Upper lobe of right lung (tissue), 1 donor: Measurements from ENCODE around the gene RAB3B. TPM values are rescaled to one million over a fixed set of nuclear protein-coding genes. Genes with fewer than 3 reads are reported as not detected.

Source experiments
- ATAC-seq: fragments of 200-7000 bp; cut with Tn5 transposase; one replicate; pipeline ENCODE4 v1.9.1; 2020; ENCODE audit warnings: mild to moderate bottlenecking, moderate library complexity
- DNase-seq: peaks from one replicate; pipeline ENCODE4 v3.0.0-alpha.2; 2020
- H3K27ac ChIP-seq: fragments of 200-600 bp; one replicate; pipeline ENCODE4 v1.8.0; 2022
- H3K27me3 ChIP-seq: fragments of 200-600 bp; one replicate; pipeline ENCODE4 v1.8.0; 2022; ENCODE audit warnings: mild to moderate bottlenecking
- H3K36me3 ChIP-seq: fragments of 200-600 bp; one replicate; pipeline ENCODE4 v1.8.0; 2022
- H3K4me1 ChIP-seq: fragments of 200-600 bp; one replicate; pipeline ENCODE4 v1.8.0; 2022
- H3K4me3 ChIP-seq: fragments of 200-600 bp; one replicate; pipeline ENCODE4 v1.8.0; 2022; ENCODE audit warnings: mild to moderate bottlenecking
- H3K9me3 ChIP-seq: fragments of 200-600 bp; one replicate; pipeline ENCODE4 v1.8.0; 2022
- intact Hi-C: fragments of 100-400 bp; cut with DNase I; formaldehyde crosslinking; loops from one replicate; pipeline ENCODE4 v1.11.0; 2022
- total RNA-seq: library from RNA; stranded (reverse); fragmentation: NEBNext Ultra II Directional; extraction: Animal tissue kit (Norgen Biotek cat#: 25700); gene quantifications from one replicate; pipeline ENCODE4 v1.2.1, GENCODE V29; 2021
- TF ChIP-seq, protein P1 (sequence below): fragments of 200-600 bp; IDR thresholded peaks from one replicate; pipeline ENCODE4 v1.8.0; 2022; ENCODE audit warnings: antibody characterized with exemption
- donor health status: DM: no; HTN: yes; CAD: no; lungs with severe emphysema.

RAB3B gene
- total RNA-seq, 1 donor from 2014 or later, result not detected

DNA sequence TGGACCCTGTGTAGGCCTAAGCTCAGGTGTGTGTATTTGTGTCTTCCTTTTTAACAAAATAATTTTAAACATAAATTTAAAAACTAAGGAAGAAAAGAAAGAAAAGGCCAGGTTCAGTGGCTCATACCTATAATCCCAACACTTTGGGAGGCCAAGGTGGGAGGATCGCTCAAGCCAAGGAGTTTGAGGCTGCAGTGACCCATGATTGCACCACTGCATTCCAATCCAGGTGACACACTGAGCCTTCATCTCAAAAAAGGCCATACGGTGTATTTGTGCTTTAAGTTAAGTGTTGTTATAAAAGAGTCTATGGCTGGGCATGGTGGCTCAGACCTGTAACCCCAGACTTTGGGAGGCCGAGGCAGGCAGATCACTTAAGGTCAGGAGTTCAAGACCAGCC, 8.3 kb downstream of the RAB3B start:
- H3K9me3 ChIP-seq, result no peaks in the 10 kb centered on the region
- H3K27ac ChIP-seq, result no peak overlapping the region
- H3K4me3 ChIP-seq, result no peak overlapping the region
- TF ChIP-seq, protein P1, sequence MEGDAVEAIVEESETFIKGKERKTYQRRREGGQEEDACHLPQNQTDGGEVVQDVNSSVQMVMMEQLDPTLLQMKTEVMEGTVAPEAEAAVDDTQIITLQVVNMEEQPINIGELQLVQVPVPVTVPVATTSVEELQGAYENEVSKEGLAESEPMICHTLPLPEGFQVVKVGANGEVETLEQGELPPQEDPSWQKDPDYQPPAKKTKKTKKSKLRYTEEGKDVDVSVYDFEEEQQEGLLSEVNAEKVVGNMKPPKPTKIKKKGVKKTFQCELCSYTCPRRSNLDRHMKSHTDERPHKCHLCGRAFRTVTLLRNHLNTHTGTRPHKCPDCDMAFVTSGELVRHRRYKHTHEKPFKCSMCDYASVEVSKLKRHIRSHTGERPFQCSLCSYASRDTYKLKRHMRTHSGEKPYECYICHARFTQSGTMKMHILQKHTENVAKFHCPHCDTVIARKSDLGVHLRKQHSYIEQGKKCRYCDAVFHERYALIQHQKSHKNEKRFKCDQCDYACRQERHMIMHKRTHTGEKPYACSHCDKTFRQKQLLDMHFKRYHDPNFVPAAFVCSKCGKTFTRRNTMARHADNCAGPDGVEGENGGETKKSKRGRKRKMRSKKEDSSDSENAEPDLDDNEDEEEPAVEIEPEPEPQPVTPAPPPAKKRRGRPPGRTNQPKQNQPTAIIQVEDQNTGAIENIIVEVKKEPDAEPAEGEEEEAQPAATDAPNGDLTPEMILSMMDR, result no peak
- intact Hi-C loops, result no loop called here
- no peak for DNase-seq
- no peaks in the 10 kb centered on the region for H3K4me1 ChIP-seq
- H3K27me3 ChIP-seq, result no peaks in the 10 kb centered on the region
- ATAC-seq, result no peak
- no peaks in the 10 kb centered on the region for H3K36me3 ChIP-seq

DNA sequence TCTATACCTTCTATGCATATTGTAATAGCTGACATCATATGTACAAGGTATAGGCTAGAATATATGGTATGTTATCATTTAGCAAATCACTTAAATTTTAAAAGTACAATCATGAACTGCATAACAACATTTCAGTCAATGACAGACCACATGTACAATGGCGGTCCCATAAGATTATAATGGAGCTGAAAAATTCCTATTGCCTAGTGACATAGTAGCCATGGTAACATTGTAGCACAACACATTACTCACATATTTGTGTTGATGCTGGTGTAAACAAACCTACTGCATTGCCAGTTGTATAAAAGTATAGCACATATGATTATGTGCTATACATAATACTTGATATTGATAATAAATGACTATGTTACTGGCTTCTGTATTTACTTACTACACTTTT, 8.9 kb downstream of the RAB3B start:
- intact Hi-C loops, result no loop called here
- DNase-seq (no peak), ATAC-seq (no peak)
- H3K4me3 ChIP-seq, result no peak overlapping the region
- no peak overlapping the region for H3K27ac ChIP-seq
- no peaks in the 10 kb centered on the region for H3K4me1 ChIP-seq
- no peaks in the 10 kb centered on the region for H3K27me3 ChIP-seq
- H3K36me3 ChIP-seq, result no peaks in the 10 kb centered on the region
- H3K9me3 ChIP-seq, result no peaks in the 10 kb centered on the region
- TF ChIP-seq, protein P1, result no peak

DNA sequence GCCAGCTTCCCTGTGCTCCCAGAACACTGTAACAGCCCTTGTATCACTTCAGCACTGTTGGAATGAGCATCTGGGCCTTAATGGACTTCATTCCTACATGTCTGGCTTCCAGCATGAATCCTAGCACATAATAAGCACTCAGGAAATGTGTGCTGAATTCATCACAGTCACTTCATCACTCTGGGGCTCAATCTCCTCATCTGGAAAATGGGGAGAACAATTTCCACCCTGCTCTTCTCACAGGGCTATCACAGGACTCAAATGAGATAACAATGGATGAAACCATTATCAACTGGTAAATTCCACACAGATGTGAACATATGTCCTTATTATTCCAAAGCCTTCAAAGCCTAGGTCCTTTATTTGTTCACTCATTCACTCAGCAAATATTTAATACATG, 12.4 kb downstream of the RAB3B start:
- no peaks in the 10 kb centered on the region for H3K4me1 ChIP-seq
- TF ChIP-seq, protein P1, result no peak
- no peaks in the 10 kb centered on the region for H3K36me3 ChIP-seq
- no peak overlapping the region for H3K4me3 ChIP-seq
- no peak for DNase-seq
- no peak for ATAC-seq
- H3K27ac ChIP-seq, result no peak overlapping the region
- H3K27me3 ChIP-seq, result no peaks in the 10 kb centered on the region
- intact Hi-C loops, result no loop called here
- H3K9me3 ChIP-seq, result no peaks in the 10 kb centered on the region

DNA sequence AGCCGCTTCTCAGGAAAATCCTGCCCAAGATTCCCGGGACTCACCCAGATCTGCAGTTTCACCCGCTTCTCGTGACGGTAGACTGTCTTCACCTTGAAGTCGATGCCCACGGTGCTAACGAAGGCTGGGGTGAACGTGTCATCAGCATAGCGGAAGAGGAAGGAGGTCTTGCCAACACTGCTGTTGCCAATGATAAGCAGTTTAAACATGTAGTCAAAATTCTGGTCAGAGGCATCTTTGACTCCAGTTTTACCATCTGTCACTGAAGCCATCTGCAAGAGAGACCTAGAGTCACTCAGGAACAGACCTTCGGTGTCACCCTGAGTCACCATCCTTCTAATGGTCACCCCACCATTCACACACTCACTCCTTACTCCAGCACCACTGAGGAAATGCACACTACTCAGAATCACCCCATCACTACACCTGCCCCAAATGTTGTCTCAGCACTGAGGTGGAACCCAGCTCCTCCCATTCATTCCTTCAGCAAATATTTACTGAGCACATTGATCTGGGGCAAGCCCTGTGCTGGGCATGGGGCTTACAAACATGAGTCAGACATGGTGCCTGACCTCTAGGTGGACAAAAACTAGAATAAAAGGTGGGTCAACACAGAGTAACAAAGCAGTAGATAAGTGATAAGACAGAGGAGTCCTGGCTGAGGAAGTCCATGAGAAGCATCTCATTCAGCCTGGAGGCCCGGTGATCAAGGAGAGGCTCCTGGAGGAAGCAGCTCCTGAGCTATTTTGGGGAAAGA, 13.5 kb downstream of the RAB3B start:
- Histone ChIP-seq H3K27ac (no peak overlapping the region), H3K9me3 (no peaks in the 10 kb centered on the region), H3K4me1 (no peaks in the 10 kb centered on the region), H3K27me3 (no peaks in the 10 kb centered on the region), H3K4me3 (no peak overlapping the region), H3K36me3 (no peaks in the 10 kb centered on the region)
- no peak for DNase-seq
- no peak for ATAC-seq
- intact Hi-C loops, result no loop called here
- TF ChIP-seq, protein P1, result no peak

DNA sequence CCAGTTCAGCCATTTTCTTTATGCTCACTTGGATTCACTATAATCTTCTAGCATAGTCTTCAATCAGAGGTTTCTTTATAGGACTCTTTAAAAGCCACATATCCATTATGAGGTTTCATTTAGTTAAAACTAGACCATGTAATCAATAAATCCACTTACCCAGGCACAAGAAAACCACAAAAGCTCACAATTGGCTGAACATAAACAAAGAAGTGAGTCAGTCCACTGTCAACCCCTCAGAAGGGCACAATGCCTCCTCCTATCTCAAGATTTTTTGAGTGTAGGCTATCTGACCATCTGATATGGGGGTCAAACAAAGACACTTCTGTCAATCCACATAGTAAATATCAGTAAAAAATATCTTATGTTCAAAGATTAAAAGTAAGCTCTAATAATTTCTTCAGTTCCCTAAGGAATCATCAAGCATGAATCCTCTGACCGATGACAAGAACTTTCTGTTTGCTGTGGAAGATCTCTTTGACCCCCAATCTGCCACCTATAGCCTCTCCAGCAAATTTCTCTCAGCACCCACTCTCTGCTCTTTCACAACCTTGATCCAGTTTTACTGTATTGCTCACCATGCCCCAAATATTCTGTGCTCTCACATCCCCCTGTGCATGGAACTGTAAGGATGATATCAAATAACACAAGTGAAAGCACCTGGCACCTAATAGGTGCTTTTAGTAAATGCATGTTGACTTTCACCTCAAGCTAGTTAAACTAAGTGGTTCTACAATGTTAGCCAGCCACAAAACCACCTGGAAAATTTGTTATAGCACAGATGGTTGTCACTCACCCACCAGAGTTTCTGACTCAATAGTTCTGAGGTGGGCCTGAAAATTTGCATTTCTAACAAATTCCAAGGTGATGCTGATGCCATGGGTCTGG, 16.7 kb downstream of the RAB3B start:
- Histone ChIP-seq H3K4me3 (no peak overlapping the region), H3K36me3 (no peaks in the 10 kb centered on the region), H3K27ac (no peak overlapping the region), H3K27me3 (peaks cover 16% of the 10 kb centered on the region), H3K4me1 (no peaks in the 10 kb centered on the region), H3K9me3 (no peaks in the 10 kb centered on the region)
- ATAC-seq (no peak), DNase-seq (no peak)
- intact Hi-C loops, result no loop called here
- TF ChIP-seq, protein P1, result no peak
